Endodermal cell (in vitro differentiated cells): ENCODE measurements around the gene DYNC1I2. TPM values are rescaled to one million over a fixed set of nuclear protein-coding genes. Genes with fewer than 3 reads are reported as not detected.

Experiments used
- DNase-seq: peaks from one replicate; pipeline ENCODE4 v3.0.0-alpha.2; 2017
- H3K27ac ChIP-seq: 2 replicates; pipeline ENCODE4 v1.5.1; 2013; ENCODE audit warnings: mild to moderate bottlenecking, low read depth, low read length, moderate library complexity
- H3K27me3 ChIP-seq: 2 replicates; pipeline ENCODE4 v1.6.1; 2013; ENCODE audit warnings: mild to moderate bottlenecking, low read length, moderate library complexity; ENCODE audit not compliant: insufficient read depth, control insufficient read depth, poor library complexity, severe bottlenecking
- H3K36me3 ChIP-seq: 2 replicates; pipeline ENCODE4 v1.7.0; 2013; ENCODE audit warnings: mild to moderate bottlenecking, low read length, moderate library complexity; ENCODE audit not compliant: control insufficient read depth, insufficient read depth
- H3K4me1 ChIP-seq: one replicate; pipeline ENCODE4 v1.7.0; 2013; ENCODE audit warnings: low read length; ENCODE audit not compliant: control insufficient read depth, insufficient read depth
- H3K4me3 ChIP-seq: 2 replicates; pipeline ENCODE4 v1.5.1; 2013; ENCODE audit warnings: mild to moderate bottlenecking, low read length, moderate library complexity
- H3K9ac ChIP-seq: 2 replicates; pipeline ENCODE4 v1.6.1; 2013; ENCODE audit warnings: mild to moderate bottlenecking, low read length, moderate library complexity; ENCODE audit not compliant: poor library complexity, severe bottlenecking; ENCODE audit errors: extremely low read depth
- H3K9me3 ChIP-seq: 2 replicates; pipeline ENCODE4 v1.6.1; 2013; ENCODE audit warnings: mild to moderate bottlenecking, low read length, moderate library complexity; ENCODE audit not compliant: control insufficient read depth
- H3K27ac Mint-ChIP-seq: 2 replicates; pipeline ENCODE4 v1.8.0; 2020; ENCODE audit warnings: mixed read lengths
- H3K27me3 Mint-ChIP-seq: 2 replicates; pipeline ENCODE4 v1.8.0; 2021; ENCODE audit warnings: mild to moderate bottlenecking, mixed read lengths; ENCODE audit not compliant: insufficient read depth
- H3K36me3 Mint-ChIP-seq: 2 replicates; pipeline ENCODE4 v1.8.0; 2020; ENCODE audit warnings: low read depth, mixed read lengths
- H3K4me1 Mint-ChIP-seq: 2 replicates; pipeline ENCODE4 v1.8.0; 2020; ENCODE audit warnings: mixed read lengths
- H3K4me3 Mint-ChIP-seq: 2 replicates; pipeline ENCODE4 v1.8.0; 2020; ENCODE audit warnings: mild to moderate bottlenecking, moderate library complexity, mixed read lengths
- H3K9me3 Mint-ChIP-seq: 2 replicates; pipeline ENCODE4 v1.8.0; 2020; ENCODE audit warnings: mild to moderate bottlenecking, mixed read lengths
- WGBS, 2 experiments: methylation state at CpG; one replicate each; pipeline versions ENCODE4 v1.1.5 to v1.1.7; 2013; ENCODE audit warnings: missing lambda C conversion rate in 2 of 2, mixed read lengths in 1 of 2; ENCODE audit not compliant: insufficient coverage in 1 of 2, insufficient read length in 1 of 2; 5-methylcytosine and 5-hydroxymethylcytosine counted together
- total RNA-seq, 2 donors: library from RNA; stranded (reverse); fragmentation: NEBNext Ultra II Directional in 1 of 2; extraction: Animal tissue kit (Norgen Biotek cat#: 25700) in 1 of 2; gene quantifications; 2 replicates in 1 of 2; 3 replicates in 1 of 2; pipeline ENCODE4 v1.2.1, GENCODE V29; 2021
- TF ChIP-seq, protein P1 (sequence below): fragments of 200-600 bp; sonication (generic); conservative IDR thresholded peaks from 2 replicates; pipeline ENCODE4 v1.5.0; 2021; ENCODE audit warnings: antibody characterized with exemption, mild to moderate bottlenecking

The DYNC1I2 gene
- total RNA-seq, 2 donors from 2014 or later, result 98.5 to 99.4 TPM

DNA sequence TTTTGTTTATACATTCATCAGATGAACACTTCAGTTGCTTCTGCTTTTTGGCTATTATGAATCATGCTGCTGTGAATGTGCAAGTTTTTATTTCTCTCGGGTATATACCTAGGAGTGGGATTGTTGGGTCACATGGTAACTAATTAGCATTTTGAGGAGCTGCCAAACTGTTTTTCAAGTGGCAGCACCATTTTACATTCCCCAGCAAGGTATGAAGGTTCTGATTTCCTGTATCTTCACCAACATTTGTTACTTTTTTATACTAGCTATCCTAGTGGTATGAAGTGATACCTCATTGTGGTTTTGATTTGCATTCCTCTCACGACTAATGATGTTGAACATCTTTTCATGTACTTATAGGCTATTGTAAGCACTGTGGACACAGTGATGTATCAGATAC is 53.9 kb downstream of the DYNC1I2 start:
- no peaks in the 10 kb centered on the region for H3K9me3 Mint-ChIP-seq
- WGBS, 2 experiments, result 97 to 100% methylated on average over 1 to 2 of the region's 2 CpGs
- no peak overlapping the region for H3K9ac ChIP-seq
- H3K4me3 ChIP-seq, result no peak overlapping the region
- TF ChIP-seq, protein P1, sequence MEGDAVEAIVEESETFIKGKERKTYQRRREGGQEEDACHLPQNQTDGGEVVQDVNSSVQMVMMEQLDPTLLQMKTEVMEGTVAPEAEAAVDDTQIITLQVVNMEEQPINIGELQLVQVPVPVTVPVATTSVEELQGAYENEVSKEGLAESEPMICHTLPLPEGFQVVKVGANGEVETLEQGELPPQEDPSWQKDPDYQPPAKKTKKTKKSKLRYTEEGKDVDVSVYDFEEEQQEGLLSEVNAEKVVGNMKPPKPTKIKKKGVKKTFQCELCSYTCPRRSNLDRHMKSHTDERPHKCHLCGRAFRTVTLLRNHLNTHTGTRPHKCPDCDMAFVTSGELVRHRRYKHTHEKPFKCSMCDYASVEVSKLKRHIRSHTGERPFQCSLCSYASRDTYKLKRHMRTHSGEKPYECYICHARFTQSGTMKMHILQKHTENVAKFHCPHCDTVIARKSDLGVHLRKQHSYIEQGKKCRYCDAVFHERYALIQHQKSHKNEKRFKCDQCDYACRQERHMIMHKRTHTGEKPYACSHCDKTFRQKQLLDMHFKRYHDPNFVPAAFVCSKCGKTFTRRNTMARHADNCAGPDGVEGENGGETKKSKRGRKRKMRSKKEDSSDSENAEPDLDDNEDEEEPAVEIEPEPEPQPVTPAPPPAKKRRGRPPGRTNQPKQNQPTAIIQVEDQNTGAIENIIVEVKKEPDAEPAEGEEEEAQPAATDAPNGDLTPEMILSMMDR, result no peak
- peaks cover 72% of the 10 kb centered on the region for H3K36me3 ChIP-seq
- no peaks in the 10 kb centered on the region for H3K4me1 Mint-ChIP-seq
- H3K9me3 ChIP-seq, result no peaks in the 10 kb centered on the region
- H3K4me3 Mint-ChIP-seq, result no peak overlapping the region
- no peaks in the 10 kb centered on the region for H3K27me3 ChIP-seq
- no peak overlapping the region for H3K27ac Mint-ChIP-seq
- H3K27me3 Mint-ChIP-seq, result no peaks in the 10 kb centered on the region
- peaks cover 60% of the 10 kb centered on the region for H3K36me3 Mint-ChIP-seq
- H3K27ac ChIP-seq, result no peak overlapping the region
- DNase-seq, result no peak
- H3K4me1 ChIP-seq, result no peaks in the 10 kb centered on the region

DNA sequence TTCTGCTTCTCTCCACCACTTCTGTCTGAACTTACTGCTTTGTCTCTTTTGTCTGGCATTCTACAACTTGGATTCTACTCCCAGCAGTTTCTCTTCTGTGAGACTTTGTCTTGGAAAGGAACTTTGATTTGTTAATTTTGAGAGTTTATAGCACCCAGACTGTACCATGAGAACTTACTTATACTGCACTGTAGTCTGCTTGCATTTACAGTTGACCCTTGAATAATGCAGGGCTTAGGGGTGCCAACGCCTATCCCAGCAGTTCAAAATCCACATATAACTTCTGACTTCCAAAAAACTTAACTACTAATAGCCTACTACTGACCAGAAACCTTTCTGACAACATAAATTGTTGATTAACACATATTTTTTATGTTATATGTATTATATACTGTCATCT is 55.5 kb downstream of the DYNC1I2 start:
- Mint-ChIP-seq H3K4me3 (no peak overlapping the region), H3K36me3 (peaks cover 54% of the 10 kb centered on the region), H3K27ac (no peak overlapping the region), H3K4me1 (no peaks in the 10 kb centered on the region), H3K9me3 (no peaks in the 10 kb centered on the region), H3K27me3 (no peaks in the 10 kb centered on the region)
- Histone ChIP-seq H3K27ac (no peak overlapping the region), H3K4me3 (no peak overlapping the region), H3K9me3 (no peaks in the 10 kb centered on the region), H3K36me3 (peaks cover 65% of the 10 kb centered on the region), H3K4me1 (no peaks in the 10 kb centered on the region), H3K27me3 (no peaks in the 10 kb centered on the region), H3K9ac (no peak overlapping the region)
- DNase-seq, result no peak
- 96% methylated on average over 1 of the region's 1 CpG; no CpG with 5 or more reads in 1 of the 2 experiments for WGBS, 2 experiments
- TF ChIP-seq, protein P1, result no peak

DNA sequence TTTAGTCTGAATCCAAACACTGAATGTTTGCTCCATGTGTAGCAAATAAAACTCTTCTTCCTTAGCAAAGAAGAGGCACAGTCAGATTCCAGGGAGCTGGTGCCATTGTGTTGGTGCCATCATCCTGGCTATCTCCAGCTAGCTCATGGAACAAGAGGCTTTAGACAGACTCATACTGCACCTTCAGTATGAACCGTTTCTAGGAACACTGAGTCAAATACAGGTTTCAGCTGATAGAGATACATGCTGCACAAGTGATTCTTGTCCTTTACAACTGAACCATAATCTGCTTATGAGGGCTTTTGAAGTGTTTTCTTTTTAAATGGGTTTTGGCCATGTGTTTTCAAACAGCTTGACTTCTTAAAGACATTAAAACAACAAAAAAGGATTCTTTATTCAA is 57.9 kb downstream of the DYNC1I2 start:
- Mint-ChIP-seq H3K4me1 (no peaks in the 10 kb centered on the region), H3K9me3 (no peaks in the 10 kb centered on the region), H3K36me3 (peaks cover 55% of the 10 kb centered on the region), H3K27ac (no peak overlapping the region), H3K4me3 (no peak overlapping the region), H3K27me3 (no peaks in the 10 kb centered on the region)
- 83% methylated on average over 1 of the region's 1 CpG; no CpG with 5 or more reads in 1 of the 2 experiments for WGBS, 2 experiments
- H3K4me1 ChIP-seq, result no peaks in the 10 kb centered on the region
- H3K9me3 ChIP-seq, result no peaks in the 10 kb centered on the region
- H3K27ac ChIP-seq, result no peak overlapping the region
- peaks cover 76% of the 10 kb centered on the region for H3K36me3 ChIP-seq
- H3K27me3 ChIP-seq, result no peaks in the 10 kb centered on the region
- TF ChIP-seq, protein P1, result no peak
- H3K4me3 ChIP-seq, result no peak overlapping the region
- DNase-seq, result no peak
- H3K9ac ChIP-seq, result no peak overlapping the region
